Measurements from ENCODE around the gene WDR18.

WDR18 gene

GRCh38 chr19:974564-975257 is 9.4 kb upstream of the WDR18 start:
- Histone ChIP-seq H3K9me2 (ENCODE audit: low read depth, low read length) (no peaks in the 10 kb centered on the region), H4K20me1 (ENCODE audit: insufficient read depth, low read length) (no peaks in the 10 kb centered on the region), H3K27ac (ENCODE audit: low read depth, low read length, poor library complexity, severe bottlenecking) (no peak overlapping the region), H2AFZ (ENCODE audit: low read length) (no peak overlapping the region), H3K4me2 (ENCODE audit: low read length) (no peak overlapping the region), H3F3A (ENCODE audit: insufficient read depth, low read length) (no peaks in the 10 kb centered on the region), H3K36me3 (ENCODE audit: insufficient read depth, low read length) (peaks cover 4% of the 10 kb centered on the region; the same call in 1 of the 2 replicates), H3K9me3 (ENCODE audit: low read length) (peaks cover 5% of the 10 kb centered on the region), H3K79me2 (ENCODE audit: insufficient read depth, low read length) (no peaks in the 10 kb centered on the region), H3K27me3 (ENCODE audit: insufficient read depth, low read length) (no peaks in the 10 kb centered on the region; the same call in 1 of the 2 replicates), H3K4me1 (ENCODE audit: insufficient read depth, low read length, severe bottlenecking) (no peaks in the 10 kb centered on the region), H3K4me3 (ENCODE audit: low read depth, low read length, poor library complexity, severe bottlenecking) (no peak overlapping the region), H3K9ac (ENCODE audit: low read length) (no peak overlapping the region)
- no peak for TF ChIP-seq EZH2 (IDR thresholded peaks at IDR 0.05; ENCODE audit: borderline replicate concordance, low read length)
- TF ChIP-seq CTCF (IDR thresholded peaks at IDR 0.05; ENCODE audit: low read length), result no peak

GRCh38 chr19:976476-976875 is 7.7 kb upstream of the WDR18 start:
- Histone ChIP-seq H3K27ac (ENCODE audit: low read depth, low read length, poor library complexity, severe bottlenecking) (no peak overlapping the region), H2AFZ (ENCODE audit: low read length) (no peak overlapping the region)

GRCh38 chr19:977058-977464 is 7.1 kb upstream of the WDR18 start:
- Histone ChIP-seq H3K4me1 (ENCODE audit: insufficient read depth, low read length, severe bottlenecking) (no peaks in the 10 kb centered on the region), H3K36me3 (ENCODE audit: insufficient read depth, low read length) (no peaks in the 10 kb centered on the region), H3K27ac (ENCODE audit: low read depth, low read length, poor library complexity, severe bottlenecking) (no peak overlapping the region), H3F3A (ENCODE audit: insufficient read depth, low read length) (no peaks in the 10 kb centered on the region), H2AFZ (ENCODE audit: low read length) (no peak overlapping the region), H3K4me2 (ENCODE audit: low read length) (no peak overlapping the region), H3K27me3 (ENCODE audit: insufficient read depth, low read length) (no peaks in the 10 kb centered on the region; the same call in 1 of the 2 replicates), H3K9me3 (ENCODE audit: low read length) (no peaks in the 10 kb centered on the region; the same call in 1 of the 2 replicates), H3K9ac (ENCODE audit: low read length) (no peak overlapping the region), H4K20me1 (ENCODE audit: insufficient read depth, low read length) (no peaks in the 10 kb centered on the region), H3K9me2 (ENCODE audit: low read depth, low read length) (no peaks in the 10 kb centered on the region), H3K4me3 (ENCODE audit: low read depth, low read length, poor library complexity, severe bottlenecking) (no peak overlapping the region), H3K79me2 (ENCODE audit: insufficient read depth, low read length) (no peaks in the 10 kb centered on the region)
- TF ChIP-seq CTCF (IDR thresholded peaks at IDR 0.05; ENCODE audit: low read length), result no peak

More at GRCh38 chr19:976476-976875, 7.7 kb upstream of the WDR18 start:
- Histone ChIP-seq H3K9me3 (ENCODE audit: low read length) (no peaks in the 10 kb centered on the region; the same call in 1 of the 2 replicates), H3K9ac (ENCODE audit: low read length) (no peak overlapping the region), H3K36me3 (ENCODE audit: insufficient read depth, low read length) (no peaks in the 10 kb centered on the region; the same call in 1 of the 2 replicates), H3K4me3 (ENCODE audit: low read depth, low read length, poor library complexity, severe bottlenecking) (no peak overlapping the region), H3K4me2 (ENCODE audit: low read length) (no peak overlapping the region), H3F3A (ENCODE audit: insufficient read depth, low read length) (no peaks in the 10 kb centered on the region), H4K20me1 (ENCODE audit: insufficient read depth, low read length) (no peaks in the 10 kb centered on the region), H3K9me2 (ENCODE audit: low read depth, low read length) (no peaks in the 10 kb centered on the region), H3K27me3 (ENCODE audit: insufficient read depth, low read length) (no peaks in the 10 kb centered on the region; the same call in 1 of the 2 replicates), H3K4me1 (ENCODE audit: insufficient read depth, low read length, severe bottlenecking) (no peaks in the 10 kb centered on the region), H3K79me2 (ENCODE audit: insufficient read depth, low read length) (no peaks in the 10 kb centered on the region)
- TF ChIP-seq EZH2 (IDR thresholded peaks at IDR 0.05; ENCODE audit: borderline replicate concordance, low read length) (no peak), CTCF (IDR thresholded peaks at IDR 0.05; ENCODE audit: low read length) (no peak)

Measured in OCI-LY1 (cell line).